Measurements from ENCODE around the gene TM4SF5. TPM values are rescaled to one million over a fixed set of nuclear protein-coding genes. Genes with fewer than 3 reads are reported as not detected.
"Not testable (repeated sequence)": the region's sequence is repeated elsewhere in the genome, so short reads cannot be mapped to it uniquely, and the experiment has no call there.

The TM4SF5 gene
- total RNA-seq, 4 donors from 2014 or later, result not detected

DNA sequence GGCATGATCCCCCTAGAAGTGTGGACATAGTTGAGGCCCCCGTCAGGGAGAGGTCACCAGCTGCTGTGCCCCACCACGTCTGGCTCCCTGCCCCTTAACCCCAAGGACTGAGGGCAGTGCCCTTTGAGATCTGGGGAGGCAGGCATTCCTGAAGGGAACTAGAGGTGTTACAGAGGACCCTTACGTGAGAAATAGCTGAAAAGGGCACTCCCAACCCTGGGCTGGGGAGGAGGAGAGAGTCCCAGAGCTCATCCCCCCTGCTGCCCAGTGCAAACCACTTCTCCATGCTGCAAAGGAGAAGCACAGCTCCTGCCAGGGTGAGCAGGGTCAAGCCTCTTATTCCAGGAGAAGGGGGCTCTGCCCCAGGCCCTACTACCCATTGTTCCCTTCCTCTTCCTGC lies 51.1 kb downstream of the TM4SF5 start:
- TF ChIP-seq, protein P1, sequence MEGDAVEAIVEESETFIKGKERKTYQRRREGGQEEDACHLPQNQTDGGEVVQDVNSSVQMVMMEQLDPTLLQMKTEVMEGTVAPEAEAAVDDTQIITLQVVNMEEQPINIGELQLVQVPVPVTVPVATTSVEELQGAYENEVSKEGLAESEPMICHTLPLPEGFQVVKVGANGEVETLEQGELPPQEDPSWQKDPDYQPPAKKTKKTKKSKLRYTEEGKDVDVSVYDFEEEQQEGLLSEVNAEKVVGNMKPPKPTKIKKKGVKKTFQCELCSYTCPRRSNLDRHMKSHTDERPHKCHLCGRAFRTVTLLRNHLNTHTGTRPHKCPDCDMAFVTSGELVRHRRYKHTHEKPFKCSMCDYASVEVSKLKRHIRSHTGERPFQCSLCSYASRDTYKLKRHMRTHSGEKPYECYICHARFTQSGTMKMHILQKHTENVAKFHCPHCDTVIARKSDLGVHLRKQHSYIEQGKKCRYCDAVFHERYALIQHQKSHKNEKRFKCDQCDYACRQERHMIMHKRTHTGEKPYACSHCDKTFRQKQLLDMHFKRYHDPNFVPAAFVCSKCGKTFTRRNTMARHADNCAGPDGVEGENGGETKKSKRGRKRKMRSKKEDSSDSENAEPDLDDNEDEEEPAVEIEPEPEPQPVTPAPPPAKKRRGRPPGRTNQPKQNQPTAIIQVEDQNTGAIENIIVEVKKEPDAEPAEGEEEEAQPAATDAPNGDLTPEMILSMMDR (IDR thresholded peaks at IDR 0.05), result no peak
- no peak for TF ChIP-seq EP300 (IDR thresholded peaks at IDR 0.05)
- TF ChIP-seq POLR2AphosphoS5 (IDR thresholded peaks at IDR 0.05), result no peak

DNA sequence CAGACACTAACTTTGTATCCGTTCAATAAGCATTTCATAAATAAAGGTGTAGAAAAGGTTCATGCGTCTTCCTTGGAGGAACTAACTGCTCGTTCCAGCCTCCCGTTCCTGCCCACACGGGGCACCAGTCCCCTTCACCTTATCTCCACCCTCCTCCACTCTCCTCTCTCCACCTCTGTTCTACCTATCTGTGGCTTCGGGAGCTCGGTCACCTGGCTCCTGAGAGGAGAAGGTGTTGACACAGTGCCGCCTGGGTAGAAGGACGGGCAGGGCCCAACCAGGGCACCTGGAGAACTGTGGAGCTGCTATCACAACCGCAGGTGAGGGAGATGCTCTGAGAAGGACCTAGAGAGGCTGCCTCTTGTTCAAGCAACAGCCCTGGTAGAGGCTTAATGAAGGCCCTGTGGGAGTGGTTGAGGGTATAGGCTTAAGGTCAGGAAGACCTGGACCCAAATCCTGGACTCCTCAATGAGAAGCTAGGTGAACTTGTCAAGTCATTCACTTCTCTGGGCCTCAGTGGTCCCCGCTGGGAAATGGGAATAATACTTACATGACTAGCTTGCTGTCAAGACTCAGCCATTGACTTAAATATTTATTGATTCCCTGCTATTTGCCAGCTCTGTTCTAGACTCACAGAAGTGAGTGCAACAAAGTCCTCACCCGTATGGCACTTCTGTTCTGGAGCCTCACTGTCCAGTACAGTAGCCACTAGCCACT lies 51.8 kb downstream of the TM4SF5 start:
- H3K4me1 ChIP-seq, result no peaks in the 10 kb centered on the region
- WGBS, result 73% methylated on average over 12 of the region's 12 CpGs
- no peak overlapping the region for H3K27ac ChIP-seq
- H3K4me3 ChIP-seq, result no peak overlapping the region
- DNase-seq (ENCODE audit: low spot score in 2 of 2), result no peak
- H3K9me3 ChIP-seq, result no peaks in the 10 kb centered on the region
- peaks cover 42% of the 10 kb centered on the region for H3K36me3 ChIP-seq
- no peaks in the 10 kb centered on the region for H3K27me3 ChIP-seq
- TF ChIP-seq EP300 (IDR thresholded peaks at IDR 0.05) (no peak), POLR2AphosphoS5 (IDR thresholded peaks at IDR 0.05) (no peak), POLR2A (IDR thresholded peaks at IDR 0.05) (no peak)
- TF ChIP-seq, protein P1 (IDR thresholded peaks at IDR 0.05), result no peak

More for the DNA sequence above, 51.1 kb downstream of the TM4SF5 start:
- H3K9me3 ChIP-seq, result no peaks in the 10 kb centered on the region
- H3K4me1 ChIP-seq, result no peaks in the 10 kb centered on the region
- H3K27me3 ChIP-seq, result no peaks in the 10 kb centered on the region
- no peak overlapping the region for H3K4me3 ChIP-seq
- no peak overlapping the region for H3K27ac ChIP-seq
- 90% methylated on average over 3 of the region's 3 CpGs for WGBS
- DNase-seq (ENCODE audit: low spot score in 2 of 2), result no peak
- H3K36me3 ChIP-seq, result peaks cover 49% of the 10 kb centered on the region

- H3K27me3 ChIP-seq, result no peaks in the 10 kb centered on the region
- peaks cover 13% of the 10 kb centered on the region for H3K36me3 ChIP-seq
- H3K9me3 ChIP-seq, result no peaks in the 10 kb centered on the region
- H3K27ac ChIP-seq, result no peak overlapping the region
- WGBS, result 69% methylated on average over 8 of the region's 8 CpGs
- no peak for DNase-seq (ENCODE audit: low spot score in 2 of 2)
- H3K4me1 ChIP-seq, result no peaks in the 10 kb centered on the region
- no peak for TF ChIP-seq POLR2AphosphoS5 (IDR thresholded peaks at IDR 0.05)
- TF ChIP-seq, protein P1 (IDR thresholded peaks at IDR 0.05), result no peak
- no peak for TF ChIP-seq POLR2A (IDR thresholded peaks at IDR 0.05)
- no peak for TF ChIP-seq EP300 (IDR thresholded peaks at IDR 0.05)
- H3K4me3 ChIP-seq, result no peak overlapping the region
Observed at GRCh38 chr17:4827399-4827798, 55.7 kb downstream of the TM4SF5 start.

GRCh38 chr17:4832829-4833177 lies 61.1 kb downstream of the TM4SF5 start:
- Histone ChIP-seq H3K4me1 (peaks cover 38% of the 10 kb centered on the region), H3K4me3 (peak overlapping the region; percentile 81), H3K27ac (peak overlapping the region; percentile 90)
- DNase-seq (ENCODE audit: low spot score in 2 of 2); H3K9me3 ChIP-seq; H3K27me3 ChIP-seq; H3K36me3 ChIP-seq: not testable (repeated sequence)
- under 1% methylated on average over 12 of the region's 17 CpGs for WGBS

Other genes starting within 250 kb of the TM4SF5 start
- gene MYBBP1A, start 216.5 kb upstream of the TM4SF5 start, total RNA-seq, result 100 to 1,000 TPM in 1 of 4 donors, 10 to 100 TPM in 3; 73.4 to 127 (median 83.8) TPM
- gene GGT6, start 211.3 kb upstream of the TM4SF5 start, total RNA-seq, result 100 to 1,000 TPM in 3 of 4 donors, 10 to 100 TPM in 1; 64.6 to 187 (median 134) TPM
- gene SMTNL2, start 187.4 kb upstream of the TM4SF5 start, total RNA-seq, result 1 to 10 TPM in 1 of 4 donors, under 1 TPM in 2, not detected in 1; 0.64 to 1.3 (median 0.81) TPM
- 1 to 10 TPM in 1 of 4 donors, under 1 TPM in 3; 0.15 to 1.5 (median 0.36) TPM for gene ALOX15, start 130.2 kb upstream of the TM4SF5 start, total RNA-seq
- gene PELP1, start 67.7 kb upstream of the TM4SF5 start, total RNA-seq, result 10 to 100 TPM; 32.2 to 79.3 (median 60.9) TPM
- gene ARRB2, start 61.3 kb upstream of the TM4SF5 start, total RNA-seq, result 10 to 100 TPM; 12.1 to 20.6 (median 16.0) TPM
- 10 to 100 TPM; 15.0 to 38.0 (median 26.4) TPM for gene MED11, start 40.5 kb upstream of the TM4SF5 start, total RNA-seq
- 1 to 10 TPM in 2 of 4 donors, under 1 TPM in 2; 0.40 to 2.8 (median 1.3) TPM for gene ZMYND15, start 32.1 kb upstream of the TM4SF5 start, total RNA-seq
- gene CXCL16, start 32.0 kb upstream of the TM4SF5 start, total RNA-seq, result 10 to 100 TPM; 12.5 to 33.9 (median 18.8) TPM
- gene VMO1, start 14.5 kb downstream of the TM4SF5 start, total RNA-seq, result 1 to 10 TPM in 2 of 4 donors, not detected in 2; 1.4 to 1.5 TPM
- under 1 TPM in 1 of 4 donors, not detected in 3; 0.80 TPM for gene GLTPD2, start 17.1 kb downstream of the TM4SF5 start, total RNA-seq
- 100 to 1,000 TPM in 3 of 4 donors, 10 to 100 TPM in 1; 68.6 to 250 (median 189) TPM for gene PSMB6, start 24.3 kb downstream of the TM4SF5 start, total RNA-seq
- 100 to 1,000 TPM in 1 of 4 donors, 10 to 100 TPM in 3; 53.5 to 134 (median 57.6) TPM for gene PLD2, start 35.3 kb downstream of the TM4SF5 start, total RNA-seq
- 100 to 1,000 TPM; 141 to 352 (median 169) TPM for gene MINK1, start 61.5 kb downstream of the TM4SF5 start, total RNA-seq
- 1 to 10 TPM; 3.7 to 9.8 (median 7.5) TPM for gene C17orf107, start 127.7 kb downstream of the TM4SF5 start, total RNA-seq
- 1 to 10 TPM; 1.7 to 6.0 (median 2.4) TPM for gene CHRNE, start 131.2 kb downstream of the TM4SF5 start, total RNA-seq
- not detected for gene GP1BA, start 160.4 kb downstream of the TM4SF5 start, total RNA-seq
- gene SLC25A11, start 168.2 kb downstream of the TM4SF5 start, total RNA-seq, result 10 to 100 TPM; 35.7 to 74.3 (median 41.6) TPM
- 100 to 1,000 TPM in 2 of 4 donors, 10 to 100 TPM in 2; 74.1 to 118 (median 99.4) TPM for gene RNF167, start 168.4 kb downstream of the TM4SF5 start, total RNA-seq
- 100 to 1,000 TPM; 392 to 756 (median 686) TPM for gene PFN1, start 176.6 kb downstream of the TM4SF5 start, total RNA-seq
- gene ENO3, start 179.2 kb downstream of the TM4SF5 start, total RNA-seq, result 1 to 10 TPM; 2.0 to 4.2 (median 3.2) TPM
- gene SPAG7, start 195.9 kb downstream of the TM4SF5 start, total RNA-seq, result 10 to 100 TPM; 30.5 to 52.7 (median 47.1) TPM
- gene CAMTA2, start 215.8 kb downstream of the TM4SF5 start, total RNA-seq, result 10 to 100 TPM; 27.4 to 60.8 (median 34.6) TPM
- 1 to 10 TPM in 2 of 4 donors, under 1 TPM in 2; 0.73 to 1.4 (median 1.2) TPM for gene INCA1, start 225.6 kb downstream of the TM4SF5 start, total RNA-seq
- gene KIF1C, start 226.1 kb downstream of the TM4SF5 start, total RNA-seq, result 100 to 1,000 TPM in 2 of 4 donors, 10 to 100 TPM in 2; 52.7 to 104 (median 97.8) TPM

Measured in suprapubic skin (tissue), 4 donors.